Brain microvascular endothelial cell (primary cell): ENCODE results near the gene BPTF.
"Not testable (repeated sequence)": the region's sequence is repeated elsewhere in the genome, so short reads cannot be mapped to it uniquely, and the experiment has no call there.

Experiments
- DNase-seq: peaks from one replicate; pipeline ENCODE4 v3.0.0-alpha.2; 2020
- H3K27ac ChIP-seq: fragments of 250-450 bp; sonication (Bioruptor Pico); 2 replicates; pipeline ENCODE4 v1.5.1; 2020; ENCODE audit warnings: mild to moderate bottlenecking, moderate library complexity
- H3K27me3 ChIP-seq: fragments of 250-450 bp; sonication (Bioruptor Pico); replicated peaks from 2 replicates; pipeline ENCODE4 v1.5.1; 2020; ENCODE audit warnings: mild to moderate bottlenecking
- H3K36me3 ChIP-seq: fragments of 250-450 bp; sonication (Bioruptor Pico); replicated peaks from 2 replicates; pipeline ENCODE4 v1.5.1; 2020; ENCODE audit warnings: mild to moderate bottlenecking
- H3K4me3 ChIP-seq: 2 replicates; pipeline ENCODE4 v1.5.1; 2011; ENCODE audit warnings: low read depth, mild to moderate bottlenecking, control low read depth, low read length, moderate library complexity
- CTCF ChIP-seq: IDR thresholded peaks from 2 replicates; pipeline ENCODE4 v1.5.1; 2011; ENCODE audit warnings: low read depth, mild to moderate bottlenecking, moderate library complexity, low read length, control low read depth, inconsistent platforms; ENCODE audit errors: missing control alignments
- in situ Hi-C: cut with HindIII; loops from 2 replicates; pipeline ENCODE4 v1.10.0; 2017; ENCODE audit warnings: low sequenced_read_pairs, low pct_ligation_motif_present

BPTF gene

GRCh38 chr17:67963145-67963572 lies 137.9 kb downstream of the BPTF start:
- peak; percentile 75 for DNase-seq
- H3K27ac ChIP-seq = peak overlapping the region; percentile 53
- H3K27me3 ChIP-seq, in situ Hi-C loops, H3K4me3 ChIP-seq: not testable (repeated sequence)
- peaks cover 28% of the 10 kb centered on the region for H3K36me3 ChIP-seq
- TF ChIP-seq CTCF = peak; percentile 54

GRCh38 chr17:67970783-67971182 lies 145.5 kb downstream of the BPTF start:
- Histone ChIP-seq H3K27me3 (no peaks in the 10 kb centered on the region), H3K4me3 (no peak overlapping the region), H3K27ac (no peak overlapping the region), H3K36me3 (peaks cover 16% of the 10 kb centered on the region)
- DNase-seq = no peak
- no peak for TF ChIP-seq CTCF
- in situ Hi-C loops = no loop called here

- H3K27me3 ChIP-seq = no peaks in the 10 kb centered on the region
- H3K36me3 ChIP-seq = peaks cover 13% of the 10 kb centered on the region
- peak overlapping the region; percentile 73 for H3K27ac ChIP-seq
- no peak overlapping the region for H3K4me3 ChIP-seq
- peak; percentile 64 for DNase-seq
- TF ChIP-seq CTCF = no peak
- in situ Hi-C loops = no loop called here
These were observed 148.9 kb downstream of the BPTF start for GRCh38 chr17:67974185-67974584.

- Histone ChIP-seq H3K4me3 (no peak overlapping the region), H3K27me3 (no peaks in the 10 kb centered on the region), H3K36me3 (peaks cover 13% of the 10 kb centered on the region), H3K27ac (peak overlapping the region; percentile 73)
- no peak for TF ChIP-seq CTCF
- DNase-seq = no peak
- in situ Hi-C loops = no loop called here
These were observed 149.3 kb downstream of the BPTF start for GRCh38 chr17:67974598-67975066.

- in situ Hi-C loops = not testable (repeated sequence)
- H3K36me3 ChIP-seq = peaks cover 13% of the 10 kb centered on the region
These were observed 151.0 kb downstream of the BPTF start for GRCh38 chr17:67976306-67976705.

GRCh38 chr17:67980456-67980855 lies 155.2 kb downstream of the BPTF start:
- in situ Hi-C loops = no loop called here
- DNase-seq = no peak
- no peak overlapping the region for H3K4me3 ChIP-seq
- H3K27me3 ChIP-seq = no peaks in the 10 kb centered on the region
- H3K27ac ChIP-seq = no peak overlapping the region
- peaks cover 8% of the 10 kb centered on the region for H3K36me3 ChIP-seq
- no peak for TF ChIP-seq CTCF

More at GRCh38 chr17:67976306-67976705, 151.0 kb downstream of the BPTF start:
- H3K27me3 ChIP-seq, H3K27ac ChIP-seq, DNase-seq, H3K4me3 ChIP-seq: not testable (repeated sequence)

GRCh38 chr17:67980883-67981282 lies 155.6 kb downstream of the BPTF start:
- H3K4me3 ChIP-seq, H3K27me3 ChIP-seq, in situ Hi-C loops, H3K36me3 ChIP-seq, DNase-seq, H3K27ac ChIP-seq: not testable (repeated sequence)
